Stimulated activated CD4-positive, alpha-beta T cell treated with anti-CD3 and anti-CD28 coated beads, Interleukin-4, amount 100 ng/mL, for 1 hour (primary cell): ENCODE measurements around the gene CDH13.

Experiments
- DNase-seq: peaks from one replicate; pipeline ENCODE4 v3.0.0-alpha.2; 2020

CDH13 gene

DNA sequence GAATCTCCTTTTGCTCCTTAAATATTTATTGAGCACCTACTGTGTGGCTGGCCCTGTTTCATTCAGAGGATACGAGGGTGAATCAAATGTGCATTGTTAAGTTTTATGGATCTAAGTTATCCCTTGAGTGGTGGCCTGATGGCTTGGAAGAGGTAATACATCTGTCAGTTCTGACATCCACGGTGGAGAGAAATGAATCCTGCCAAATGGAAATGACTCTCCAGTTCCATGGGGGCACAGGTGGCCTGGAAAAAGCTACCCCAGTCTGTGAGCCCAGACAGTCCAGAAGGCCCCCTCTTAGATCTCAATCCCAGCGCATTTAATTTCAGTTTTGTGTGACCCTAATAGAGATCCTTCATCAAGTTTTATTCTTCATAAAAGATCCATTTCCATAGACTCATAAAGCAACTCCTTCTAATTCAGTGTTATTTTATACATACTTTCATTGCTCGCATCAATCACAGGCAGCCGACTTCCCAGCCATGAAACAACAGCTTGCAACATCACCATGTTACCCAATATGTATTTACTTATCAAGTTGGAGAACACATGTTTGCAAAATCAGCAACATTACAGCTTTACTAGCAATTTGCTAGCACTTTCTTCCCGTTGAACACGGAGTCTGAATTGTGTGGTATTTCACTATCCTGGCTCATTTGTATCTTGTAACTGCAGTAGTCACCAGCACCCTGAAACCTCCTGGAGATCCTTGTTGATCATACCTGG, 846.2 kb downstream of the CDH13 start:
- DNase-seq = no peak

DNA sequence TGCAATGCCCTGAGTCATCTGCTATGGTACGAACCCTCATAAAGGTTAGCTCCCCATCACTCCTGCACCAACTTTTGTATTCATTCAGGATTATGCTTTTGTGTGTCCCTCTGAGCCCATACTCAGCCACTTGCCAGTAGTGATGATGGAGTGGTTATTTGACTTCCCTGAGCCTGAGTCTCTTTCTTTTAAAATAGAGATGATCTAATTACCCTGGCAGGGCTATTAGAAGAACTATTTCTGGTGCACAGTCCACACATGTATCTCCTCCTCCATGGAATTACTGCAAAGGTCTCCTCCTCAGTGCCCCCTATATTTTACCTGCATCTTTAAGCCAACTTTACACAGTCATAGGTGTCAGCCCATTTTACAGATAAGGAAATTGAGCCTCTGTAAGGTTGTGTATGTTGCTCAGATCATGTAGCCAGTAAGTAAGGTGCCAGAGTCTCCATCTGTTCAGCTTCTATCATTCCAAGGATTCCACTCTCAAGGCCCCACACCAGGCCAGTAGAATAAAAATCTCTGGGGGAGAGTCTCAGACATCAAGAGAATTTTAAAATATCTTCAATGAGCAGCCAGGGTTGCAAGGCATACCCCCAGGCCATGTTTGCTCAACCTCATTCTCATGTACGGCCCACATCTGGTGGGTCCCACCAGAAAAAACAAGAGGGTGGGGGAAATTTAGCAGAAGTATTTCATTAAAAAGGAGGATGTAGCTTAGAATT, 847.3 kb downstream of the CDH13 start:
- DNase-seq = no peak

DNA sequence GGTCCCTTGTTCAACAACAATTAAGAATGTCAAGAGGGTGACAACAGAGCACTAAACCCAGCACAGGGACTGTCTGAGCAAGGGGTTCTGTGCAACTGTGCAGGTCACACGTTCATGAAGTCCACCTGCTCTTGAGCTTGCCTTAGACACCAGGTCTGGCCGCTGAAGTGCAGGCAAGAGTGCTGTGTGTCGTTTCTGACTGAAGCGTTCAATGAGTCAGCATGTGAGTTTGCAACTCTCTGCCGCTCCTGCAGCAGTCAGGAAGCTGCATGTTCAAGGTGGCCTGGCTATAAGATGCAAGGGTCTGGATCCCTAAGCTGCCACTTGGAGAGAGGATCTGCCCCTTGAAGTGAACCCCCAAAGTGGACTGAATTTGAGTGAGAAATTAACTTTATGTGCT, 848.3 kb downstream of the CDH13 start:
- DNase-seq = no peak

GRCh38 chr16:83481589-83481988, 854.8 kb downstream of the CDH13 start:
- DNase-seq = no peak

DNA sequence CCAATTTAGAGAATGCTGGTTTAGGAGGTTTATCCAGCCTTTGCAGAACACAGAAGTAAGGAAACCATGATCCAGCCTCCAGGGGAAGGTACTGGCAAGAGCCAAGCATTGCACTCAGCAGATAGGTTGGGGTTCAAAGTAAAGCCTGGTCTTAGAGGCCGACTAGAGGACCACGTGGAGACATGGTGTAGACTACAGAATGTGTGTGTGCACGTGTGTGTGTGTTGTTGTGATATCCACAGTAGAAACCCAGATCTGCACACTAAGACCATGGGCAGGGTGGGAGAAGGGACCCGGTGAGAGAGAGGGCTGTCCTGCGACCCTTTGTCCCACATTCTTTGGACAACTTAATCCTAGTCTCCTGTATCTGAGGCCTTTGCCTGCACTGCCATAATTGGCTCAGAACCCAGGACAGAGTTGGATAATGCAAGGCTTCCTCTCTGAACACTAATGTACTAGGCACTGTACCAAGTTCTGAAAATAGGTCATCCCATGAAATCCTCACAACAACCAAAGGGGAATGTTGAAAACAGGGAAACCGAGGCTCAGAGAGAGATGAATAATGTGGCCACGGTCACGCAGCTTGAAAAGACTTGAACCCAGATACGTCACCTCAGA, 855.9 kb downstream of the CDH13 start:
- DNase-seq = no peak

- DNase-seq = no peak
Observed at GRCh38 chr16:83490073-83490472, 863.3 kb downstream of the CDH13 start.

DNA sequence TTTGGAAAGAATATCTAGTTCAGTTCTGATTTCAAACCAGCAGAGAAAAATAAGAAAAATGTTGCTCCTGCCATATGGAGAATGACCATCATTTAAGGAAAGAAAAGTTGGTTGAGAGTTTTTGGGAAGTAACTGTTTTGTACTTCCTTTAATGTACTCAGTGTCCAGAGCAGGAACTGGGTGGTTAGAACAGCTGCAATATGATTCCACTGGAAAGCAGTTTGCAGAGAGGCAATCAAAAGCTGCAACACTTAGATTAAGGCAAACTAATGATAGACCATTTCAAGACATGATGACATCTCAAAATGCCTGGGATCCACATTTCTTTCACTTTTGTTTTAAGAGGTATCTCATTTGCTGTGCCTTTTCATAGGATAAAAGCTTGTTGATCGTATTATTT, 867.7 kb downstream of the CDH13 start:
- no peak for DNase-seq

- no peak for DNase-seq
Observed at GRCh38 chr16:83501481-83501880, 874.7 kb downstream of the CDH13 start.

DNA sequence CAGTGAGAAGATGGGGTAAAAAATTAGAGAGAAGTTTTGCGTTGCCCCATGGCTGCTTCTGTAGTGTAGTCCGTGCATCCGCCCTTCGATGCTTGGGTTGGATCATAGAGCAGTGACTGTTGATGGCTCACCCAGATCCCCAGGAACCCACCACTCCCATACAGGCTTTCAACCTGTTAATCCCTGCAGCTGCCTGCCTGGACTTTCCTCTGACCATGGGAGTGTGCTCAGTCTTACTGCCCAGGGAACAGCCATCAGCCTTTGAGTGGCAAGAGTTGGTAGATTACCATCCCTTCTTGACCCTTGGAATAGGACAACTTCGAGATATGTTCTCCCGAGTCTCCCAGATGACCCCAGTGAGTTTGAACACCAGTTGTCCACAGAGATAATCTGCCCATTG, 881.5 kb downstream of the CDH13 start:
- no peak for DNase-seq

- DNase-seq = no peak
Observed at GRCh38 chr16:83509316-83509715, 882.5 kb downstream of the CDH13 start.

GRCh38 chr16:83510906-83511305, 884.1 kb downstream of the CDH13 start:
- DNase-seq = no peak

DNA sequence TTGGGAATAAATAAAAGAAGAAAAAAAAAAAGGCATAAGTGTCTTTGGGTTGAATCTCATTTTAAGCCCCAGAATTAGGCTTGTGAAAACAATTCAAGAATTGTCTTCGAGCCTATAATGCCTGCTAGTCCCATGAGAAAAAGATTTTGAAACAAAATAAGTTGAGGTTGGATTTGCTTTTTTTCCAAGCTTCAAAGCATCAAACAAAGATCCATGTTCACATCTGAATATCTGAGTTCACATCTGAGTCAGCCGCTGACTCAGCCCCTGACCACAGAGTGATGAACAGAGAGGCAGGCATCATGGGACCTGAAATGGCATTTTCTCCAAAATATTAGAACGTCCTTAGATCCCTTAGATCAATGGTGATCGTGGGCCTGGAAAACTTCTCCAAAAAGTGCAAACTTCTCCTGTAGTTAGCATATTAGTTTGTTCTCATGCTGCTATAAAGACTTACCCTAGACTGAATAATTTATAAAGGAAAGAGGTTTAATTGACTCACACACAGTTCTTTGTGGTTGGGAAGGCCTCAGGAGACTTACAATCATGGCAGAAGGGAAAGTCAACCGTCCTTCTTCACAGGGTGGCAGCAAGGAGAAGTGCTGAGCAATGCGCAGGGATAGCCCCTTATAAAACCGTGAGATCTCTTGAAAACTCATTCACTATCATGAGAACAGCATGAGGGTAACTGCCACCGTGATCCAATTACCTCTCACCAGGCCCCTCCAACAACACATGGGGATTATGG, 886.4 kb downstream of the CDH13 start:
- no peak for DNase-seq

DNA sequence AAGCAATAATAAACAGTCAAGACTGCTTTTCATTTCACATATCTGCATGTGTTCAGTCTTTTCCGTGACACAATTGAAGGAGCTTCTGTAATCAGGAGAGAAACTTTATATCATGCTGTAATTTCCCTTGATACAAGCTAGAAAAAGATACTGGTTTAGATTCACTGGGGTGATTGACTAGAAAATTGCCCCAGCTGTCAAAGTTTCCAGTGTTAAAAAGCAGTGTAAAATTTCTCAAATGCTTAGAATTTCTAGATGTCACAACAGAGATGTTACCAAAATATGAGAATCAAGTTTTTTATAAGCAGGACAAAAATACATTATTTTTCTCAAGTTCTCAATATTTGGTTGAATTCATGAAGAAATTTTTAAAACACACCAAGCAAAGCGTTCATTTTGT, 888.6 kb downstream of the CDH13 start:
- DNase-seq = no peak

GRCh38 chr16:83516931-83517330, 890.2 kb downstream of the CDH13 start:
- DNase-seq = no peak

DNA sequence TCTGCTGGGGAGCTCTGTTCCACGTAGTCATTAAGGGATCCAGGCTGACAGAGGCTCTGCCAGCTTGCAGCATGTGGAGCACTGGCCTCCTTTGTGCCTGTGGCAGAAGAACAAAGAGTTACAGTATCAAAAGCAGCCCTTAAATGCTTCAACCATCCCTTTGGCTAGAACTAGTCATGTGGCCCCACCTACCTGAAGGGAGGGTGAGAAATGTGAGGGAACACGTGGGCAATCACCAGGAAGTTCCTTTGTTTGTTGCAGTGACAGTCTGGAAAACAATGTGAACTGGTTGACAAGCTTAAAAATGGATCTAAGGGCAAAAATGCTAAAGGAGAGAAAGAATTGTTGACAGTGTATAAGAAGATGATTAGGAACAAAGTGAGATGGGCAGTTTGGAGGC, 890.6 kb downstream of the CDH13 start:
- no peak for DNase-seq

- DNase-seq = no peak
Observed at GRCh38 chr16:83520596-83520995, 893.8 kb downstream of the CDH13 start.

DNA sequence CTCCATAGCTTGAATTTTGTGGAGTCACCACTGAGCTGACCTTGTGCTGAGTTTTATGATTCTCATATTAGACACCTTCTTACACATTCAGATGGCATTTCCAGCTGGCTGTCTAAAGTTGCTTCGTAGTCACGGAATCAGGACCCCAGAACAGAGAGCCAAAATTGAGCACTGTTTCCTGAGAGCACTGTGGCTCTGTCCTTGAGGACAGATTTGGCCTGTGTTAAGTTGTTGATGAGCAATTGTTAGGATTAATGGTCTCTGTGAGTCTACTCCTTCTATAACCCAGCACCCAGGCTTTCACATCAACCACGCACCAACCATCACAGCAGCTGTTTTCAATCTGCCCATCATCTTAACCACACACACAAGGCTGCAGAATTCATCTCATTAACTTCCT, 903.5 kb downstream of the CDH13 start:
- no peak for DNase-seq

- no peak for DNase-seq
Observed at GRCh38 chr16:83532634-83533033, 905.9 kb downstream of the CDH13 start.

DNA sequence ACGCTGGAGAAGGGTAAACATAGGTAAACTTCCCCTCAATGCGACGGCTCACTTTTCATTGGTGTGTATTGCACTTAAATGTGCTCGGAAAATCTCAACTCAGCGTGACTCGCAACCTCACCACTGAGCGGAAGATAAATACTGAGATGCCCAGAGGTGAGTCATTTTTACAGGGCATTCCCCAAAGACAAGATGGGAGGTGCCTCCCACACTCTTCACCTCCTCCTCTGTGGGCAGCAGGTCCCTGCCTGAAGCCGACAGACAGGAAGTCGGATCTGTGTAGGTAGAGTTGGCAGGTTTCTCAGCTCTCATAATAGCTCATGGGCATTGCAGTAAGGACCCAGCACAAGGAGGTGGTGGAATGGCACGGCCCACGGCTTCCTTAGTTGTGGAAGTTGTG, 906.4 kb downstream of the CDH13 start:
- no peak for DNase-seq

- no peak for DNase-seq
Observed at GRCh38 chr16:83538707-83539106, 911.9 kb downstream of the CDH13 start.

DNA sequence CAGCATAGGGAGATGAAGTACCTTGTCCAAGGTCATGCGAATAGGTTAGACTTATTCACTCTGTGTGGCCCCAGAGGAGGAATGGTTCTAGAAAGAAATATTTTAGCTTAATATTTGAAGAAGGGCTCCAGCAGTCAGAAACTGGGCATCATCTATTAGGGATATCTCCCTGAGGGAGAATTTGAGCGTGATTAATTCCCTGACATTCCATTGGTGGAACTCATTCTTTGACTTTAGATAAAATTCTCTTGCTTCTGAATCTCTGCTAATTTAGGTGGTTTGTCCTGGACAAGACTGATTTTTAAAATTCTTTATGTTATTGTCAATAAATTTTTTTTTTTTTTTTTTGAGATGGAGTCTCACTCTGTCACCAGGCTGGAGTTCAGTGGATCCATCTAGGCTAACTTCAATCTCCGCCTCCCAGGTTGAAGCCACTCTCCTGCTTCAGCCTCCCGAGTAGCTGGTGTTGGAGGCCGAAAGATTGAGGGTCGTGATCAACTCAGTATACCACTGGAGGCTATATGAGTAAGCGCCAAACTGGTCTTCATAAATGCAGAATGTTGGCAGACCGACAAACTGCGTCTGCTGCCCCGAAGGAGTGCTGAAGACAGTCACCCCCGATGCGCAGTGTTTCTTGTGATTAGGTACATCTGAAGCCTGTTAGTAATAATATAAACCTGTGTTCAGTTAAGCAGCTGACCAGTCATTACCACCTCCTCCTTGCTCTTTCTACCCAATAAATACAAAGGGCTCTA, 913.1 kb downstream of the CDH13 start:
- DNase-seq = no peak

DNA sequence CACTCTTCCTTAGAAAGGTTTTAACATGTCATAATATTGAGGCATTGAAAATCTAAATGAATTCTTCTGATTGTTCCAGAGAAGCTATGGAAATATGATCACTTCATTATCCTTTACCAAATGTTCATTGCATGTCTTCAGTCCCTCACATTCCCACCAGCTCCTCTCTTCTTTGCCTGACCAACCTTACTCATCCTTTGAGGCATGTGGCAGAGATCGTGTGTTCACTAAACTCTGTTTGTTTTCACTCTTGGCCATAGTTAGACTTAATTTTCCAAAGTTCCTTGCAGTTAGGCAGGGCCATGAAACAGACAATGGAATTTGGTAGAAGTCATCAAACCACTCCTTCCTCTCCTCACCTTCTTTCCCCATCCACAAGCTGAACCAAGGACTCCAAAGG, 914.5 kb downstream of the CDH13 start:
- DNase-seq = no peak

- no peak for DNase-seq
Observed at GRCh38 chr16:83542491-83542890, 915.7 kb downstream of the CDH13 start.
